Dendritic cell treated with granulocyte-macrophage colony-stimulating factor and Interleukin-4, amounts not matched to agents 40 ng/mL and 50 ng/mL, for 4 days (primary cell): ENCODE measurements around the gene NR1I3.
A peak's percentile ranks its signal among the peaks of the same experiment; 100 is the strongest.

Experiments
- H3K27ac Mint-ChIP-seq: one replicate; pipeline ENCODE4 v1.8.0; 2022; ENCODE audit warnings: mild to moderate bottlenecking, mixed read lengths
- H3K27me3 Mint-ChIP-seq: one replicate; pipeline ENCODE4 v1.8.0; 2022; ENCODE audit warnings: mild to moderate bottlenecking, mixed read lengths
- H3K36me3 Mint-ChIP-seq: one replicate; pipeline ENCODE4 v1.8.0; 2022; ENCODE audit warnings: low read depth, mixed read lengths
- H3K4me1 Mint-ChIP-seq: one replicate; pipeline ENCODE4 v1.8.0; 2022; ENCODE audit warnings: low read depth, mixed read lengths
- H3K4me3 Mint-ChIP-seq: one replicate; pipeline ENCODE4 v1.8.0; 2022; ENCODE audit warnings: mild to moderate bottlenecking, moderate library complexity, mixed read lengths
- H3K9me3 Mint-ChIP-seq: one replicate; pipeline ENCODE4 v1.8.0; 2022; ENCODE audit warnings: mixed read lengths
- intact Hi-C: fragments of 100-400 bp; cut with micrococcal nuclease; formaldehyde crosslinking; loops from one replicate; pipeline ENCODE4 v1.15.0; 2022

NR1I3 gene

DNA sequence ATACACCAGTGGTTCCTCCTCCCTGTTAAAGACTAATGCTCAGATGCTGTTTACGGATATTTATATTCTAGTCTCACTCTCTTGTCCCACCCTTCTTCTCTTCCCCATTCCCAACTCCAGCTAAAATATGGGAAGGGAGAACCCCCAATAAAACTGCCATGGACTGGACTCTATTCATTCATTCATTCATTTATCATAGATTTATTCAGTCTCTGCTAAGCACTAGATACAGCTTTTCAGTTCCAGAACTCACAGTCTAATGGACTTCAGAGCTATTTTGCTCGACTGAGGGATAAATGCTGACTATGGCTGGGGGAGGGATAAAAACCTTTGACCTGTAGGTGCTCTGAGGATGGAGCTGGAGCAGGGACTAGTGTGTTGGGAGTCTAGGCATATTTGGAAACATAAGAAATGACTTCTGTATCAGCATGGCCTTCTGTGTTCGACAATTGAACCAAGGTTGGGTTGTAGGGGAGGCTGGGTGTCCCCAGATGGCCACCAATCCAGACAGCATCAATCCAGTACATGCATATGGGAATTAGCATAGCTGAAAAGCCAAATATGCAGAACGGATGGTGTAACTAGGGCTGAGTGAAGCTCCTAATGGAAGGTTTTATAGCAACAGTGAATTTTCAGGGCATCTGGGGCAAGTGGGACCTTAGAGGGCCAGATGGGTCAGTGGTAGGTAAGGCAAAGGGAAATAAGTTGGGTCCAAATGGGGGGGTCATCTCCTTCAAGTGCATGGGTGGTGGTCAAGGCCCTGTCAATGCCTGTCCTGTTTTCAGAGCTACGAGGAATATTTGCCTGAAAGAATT, 18.7 kb downstream of the NR1I3 start:
- no peaks in the 10 kb centered on the region for H3K9me3 Mint-ChIP-seq
- no peak overlapping the region for H3K27ac Mint-ChIP-seq
- H3K4me3 Mint-ChIP-seq, result no peak overlapping the region
- H3K36me3 Mint-ChIP-seq, result peaks cover 90% of the 10 kb centered on the region
- H3K27me3 Mint-ChIP-seq, result no peaks in the 10 kb centered on the region
- peaks cover 66% of the 10 kb centered on the region for H3K4me1 Mint-ChIP-seq
- intact Hi-C loops, result no loop called here

DNA sequence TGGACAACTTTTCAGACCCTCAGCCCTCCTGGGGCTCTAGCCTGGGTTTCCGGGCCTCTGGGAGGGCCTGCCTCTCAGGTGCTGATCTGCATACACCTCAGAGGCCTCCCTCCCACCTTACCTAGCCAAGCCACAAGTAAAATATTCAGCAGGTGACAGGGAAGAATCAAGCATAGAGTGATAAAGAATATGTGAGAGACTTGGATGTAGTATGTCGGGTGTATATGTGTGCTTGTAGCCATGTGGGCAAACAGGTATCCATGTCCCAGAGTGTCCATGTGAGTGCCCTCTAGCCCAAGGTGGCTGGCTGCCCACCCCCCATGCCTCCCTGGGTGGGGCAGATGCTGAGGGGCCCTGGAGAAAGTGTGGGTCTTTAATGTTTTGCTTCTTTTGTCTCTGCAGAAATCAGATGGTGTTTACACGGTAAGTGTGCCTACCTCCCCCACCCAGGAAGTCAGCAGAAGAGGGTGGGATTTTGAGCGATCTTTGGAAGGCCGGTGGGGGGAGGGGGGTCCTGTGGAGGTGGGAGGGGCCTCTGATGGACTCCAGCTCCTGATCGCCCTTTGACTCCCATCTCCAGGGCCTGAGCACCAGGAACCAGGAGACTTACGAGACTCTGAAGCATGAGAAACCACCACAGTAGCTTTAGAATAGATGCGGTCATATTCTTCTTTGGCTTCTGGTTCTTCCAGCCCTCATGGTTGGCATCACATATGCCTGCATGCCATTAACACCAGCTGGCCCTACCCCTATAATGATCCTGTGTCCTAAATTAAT, 19.5 kb downstream of the NR1I3 start:
- H3K4me3 Mint-ChIP-seq, result peak overlapping the region; percentile 72
- no peaks in the 10 kb centered on the region for H3K9me3 Mint-ChIP-seq
- peaks cover 66% of the 10 kb centered on the region for H3K4me1 Mint-ChIP-seq
- H3K36me3 Mint-ChIP-seq, result peaks cover 91% of the 10 kb centered on the region
- H3K27me3 Mint-ChIP-seq, result no peaks in the 10 kb centered on the region
- H3K27ac Mint-ChIP-seq, result peak overlapping the region; percentile 98
- intact Hi-C loops, result no loop called here

- Mint-ChIP-seq H3K9me3 (no peaks in the 10 kb centered on the region), H3K27ac (peak overlapping the region; percentile 98), H3K36me3 (peaks cover 91% of the 10 kb centered on the region), H3K27me3 (no peaks in the 10 kb centered on the region), H3K4me3 (peak overlapping the region; percentile 72), H3K4me1 (peaks cover 68% of the 10 kb centered on the region)
- intact Hi-C loops, result no loop called here
Observed at GRCh38 chr1:161217831-161218230, 20.2 kb downstream of the NR1I3 start.

GRCh38 chr1:161216945-161217712, 20.9 kb downstream of the NR1I3 start:
- H3K27me3 Mint-ChIP-seq, result no peaks in the 10 kb centered on the region
- peaks cover 61% of the 10 kb centered on the region for H3K4me1 Mint-ChIP-seq
- no peaks in the 10 kb centered on the region for H3K9me3 Mint-ChIP-seq
- peaks cover 91% of the 10 kb centered on the region for H3K36me3 Mint-ChIP-seq
- intact Hi-C loops, result no loop called here
- H3K4me3 Mint-ChIP-seq, result peak overlapping the region; percentile 100
- peak overlapping the region; percentile 98 for H3K27ac Mint-ChIP-seq

DNA sequence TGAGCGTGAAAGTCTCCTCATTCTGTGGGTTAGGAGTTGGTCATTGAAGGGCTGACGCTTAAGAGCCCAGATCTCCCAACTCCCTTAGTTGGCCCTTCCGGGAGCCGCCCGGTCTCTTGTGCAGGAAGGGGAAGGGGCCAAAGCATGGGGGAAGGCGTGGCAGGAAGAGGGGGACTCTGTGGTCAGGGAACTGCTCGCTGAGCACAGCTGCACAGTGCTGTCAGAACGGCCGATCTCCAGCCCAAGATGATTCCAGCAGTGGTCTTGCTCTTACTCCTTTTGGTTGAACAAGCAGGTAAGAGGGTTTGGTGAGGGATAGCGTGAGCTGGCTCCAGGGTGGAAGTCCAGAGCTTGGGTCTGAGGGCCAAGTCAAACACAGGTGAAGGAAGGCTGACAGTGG, 22.9 kb downstream of the NR1I3 start, which contains the start of gene FCER1G:
Gene FCER1G, plus strand, starts transcription at position 220 of the 400 bp plus-strand sequence. Its CDS starts 27 bp downstream, at position 247.
- Mint-ChIP-seq H3K27me3 (no peaks in the 10 kb centered on the region), H3K9me3 (no peaks in the 10 kb centered on the region), H3K4me3 (peak within 1 kb of the TSS; percentile 100), H3K4me1 (peaks cover 63% of the 10 kb centered on the region), H3K27ac (peak within 1 kb of the TSS; percentile 98), H3K36me3 (peaks cover 93% of the 10 kb centered on the region)
- intact Hi-C loops, result loop anchor here (1.0 kb wide), 1 partner anchor 13 kb away; the partner anchor contains the start of gene NDUFS2

GRCh38 chr1:161214369-161214768, 23.6 kb downstream of the NR1I3 start:
- Mint-ChIP-seq H3K9me3 (no peaks in the 10 kb centered on the region), H3K4me3 (peak overlapping the region; percentile 100), H3K36me3 (peaks cover 93% of the 10 kb centered on the region), H3K27ac (peak overlapping the region; percentile 98), H3K27me3 (no peaks in the 10 kb centered on the region), H3K4me1 (peaks cover 63% of the 10 kb centered on the region)
- intact Hi-C loops, result loop anchor here (5.0 kb wide), 1 partner anchor 168 kb away; no protein-coding TSS in a partner anchor

DNA sequence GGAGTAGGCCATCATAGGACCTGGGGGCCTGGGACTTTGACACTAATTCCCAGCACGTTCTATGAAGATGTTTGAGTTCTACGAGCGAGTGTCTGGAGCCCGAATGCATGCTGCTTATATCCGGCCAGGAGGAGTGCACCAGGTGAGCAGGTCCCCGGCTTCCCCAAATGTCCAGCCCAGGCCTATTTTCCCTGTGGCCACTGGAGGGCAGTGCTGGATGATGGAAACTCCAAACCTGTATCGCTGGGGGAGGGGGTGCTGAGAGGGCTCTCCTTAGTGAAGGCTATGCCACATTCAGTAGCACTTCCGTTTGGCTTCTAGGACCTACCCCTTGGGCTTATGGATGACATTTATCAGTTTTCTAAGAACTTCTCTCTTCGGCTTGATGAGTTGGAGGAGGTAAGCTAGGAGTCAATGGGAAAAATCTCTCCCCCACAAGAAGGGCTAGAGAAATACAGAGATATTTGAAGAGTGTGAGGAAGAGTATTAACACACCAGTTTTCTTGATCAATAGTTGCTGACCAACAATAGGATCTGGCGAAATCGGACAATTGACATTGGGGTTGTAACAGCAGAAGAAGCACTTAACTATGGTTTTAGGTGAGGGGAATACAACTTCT, 28.1 kb downstream of the NR1I3 start:
- Mint-ChIP-seq H3K9me3 (no peaks in the 10 kb centered on the region), H3K27me3 (no peaks in the 10 kb centered on the region), H3K4me1 (peaks cover 46% of the 10 kb centered on the region), H3K36me3 (peaks cover 100% of the 10 kb centered on the region), H3K27ac (peak overlapping the region; percentile 52), H3K4me3 (no peak overlapping the region)
- intact Hi-C loops, result loop anchor here (2.0 to 5.0 kb wide), 2 partner anchors 15 to 172 kb away; no protein-coding TSS in a partner anchor

DNA sequence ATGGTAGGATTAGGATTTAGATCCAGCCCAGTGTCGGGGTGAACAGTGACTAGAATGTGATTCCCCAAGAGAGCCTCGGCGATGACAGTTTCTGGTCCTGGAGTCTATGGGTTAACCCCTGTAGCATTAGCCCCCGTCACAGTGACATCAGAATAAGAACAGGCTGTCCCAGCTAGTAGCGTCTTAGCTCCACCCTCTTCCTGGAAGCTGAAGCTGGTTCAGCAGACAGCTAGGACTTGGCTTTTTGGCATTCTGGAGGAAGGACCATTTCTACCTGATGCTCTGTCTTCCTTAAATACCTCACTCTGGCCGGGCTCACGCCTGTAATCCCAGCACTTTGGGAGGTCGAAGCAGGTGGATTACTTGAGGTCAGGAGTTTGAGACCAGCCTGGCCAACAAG, 30.8 kb downstream of the NR1I3 start:
- peaks cover 45% of the 10 kb centered on the region for H3K4me1 Mint-ChIP-seq
- peaks cover 88% of the 10 kb centered on the region for H3K36me3 Mint-ChIP-seq
- no peaks in the 10 kb centered on the region for H3K27me3 Mint-ChIP-seq
- no peak overlapping the region for H3K4me3 Mint-ChIP-seq
- no peaks in the 10 kb centered on the region for H3K9me3 Mint-ChIP-seq
- no peak overlapping the region for H3K27ac Mint-ChIP-seq
- intact Hi-C loops, result no loop called here

GRCh38 chr1:161206411-161207140, 31.4 kb downstream of the NR1I3 start:
- Mint-ChIP-seq H3K27ac (peak overlapping the region; percentile 6), H3K9me3 (no peaks in the 10 kb centered on the region), H3K36me3 (peaks cover 82% of the 10 kb centered on the region), H3K4me1 (peaks cover 49% of the 10 kb centered on the region), H3K27me3 (no peaks in the 10 kb centered on the region), H3K4me3 (no peak overlapping the region)
- intact Hi-C loops, result no loop called here

DNA sequence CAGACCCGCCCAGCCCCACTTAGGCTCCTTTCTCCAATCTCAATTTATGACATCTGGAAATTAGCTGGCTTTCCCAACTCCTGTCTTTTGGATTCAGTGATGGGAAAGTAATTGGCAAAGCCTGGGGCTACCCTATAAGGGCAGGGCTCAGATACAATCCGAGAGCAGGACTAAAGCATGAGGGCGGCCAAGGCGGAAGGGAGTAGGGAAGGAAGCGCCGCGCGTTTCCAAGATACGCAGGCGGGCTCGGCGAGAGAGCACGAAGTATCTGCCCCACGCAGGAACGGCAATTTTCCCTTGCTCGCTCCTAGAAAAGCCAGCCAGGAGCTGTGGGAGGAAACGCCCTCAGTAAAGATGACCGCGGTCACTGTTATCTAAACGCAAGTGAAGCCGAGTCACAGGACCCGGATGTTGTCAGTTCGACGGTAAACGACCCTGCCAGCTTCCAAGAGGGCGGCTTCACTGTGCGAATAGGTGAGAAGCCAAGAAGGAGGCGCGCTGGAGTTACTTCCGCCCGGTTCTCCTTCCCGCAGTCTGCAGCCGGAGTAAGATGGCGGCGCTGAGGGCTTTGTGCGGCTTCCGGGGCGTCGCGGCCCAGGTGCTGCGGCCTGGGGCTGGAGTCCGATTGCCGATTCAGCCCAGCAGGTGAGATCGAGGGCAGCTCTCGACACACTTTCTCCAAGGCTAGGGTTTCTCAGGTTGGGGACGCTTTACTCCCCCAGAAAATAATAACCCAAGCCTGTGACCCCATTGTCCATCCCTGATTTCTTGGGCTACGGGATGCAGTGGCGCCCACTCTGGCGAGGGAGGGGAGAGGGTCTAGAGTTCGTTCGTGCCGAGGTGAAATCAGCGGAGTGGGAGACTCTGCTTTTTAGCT, 35.9 kb downstream of the NR1I3 start, which contains the start of gene NDUFS2:
Gene NDUFS2, plus strand, starts transcription at position 532 of the 877 bp plus-strand sequence. Its CDS starts 19 bp downstream, at position 551.
- Mint-ChIP-seq H3K4me3 (peak within 1 kb of the TSS; percentile 87), H3K36me3 (peaks cover 37% of the 10 kb centered on the region), H3K9me3 (no peaks in the 10 kb centered on the region), H3K4me1 (peaks cover 73% of the 10 kb centered on the region), H3K27ac (peak within 1 kb of the TSS; percentile 95), H3K27me3 (peaks cover 4% of the 10 kb centered on the region)
- intact Hi-C loops, result loop anchor here (1.0 kb wide), 1 partner anchor 13 kb away; the partner anchor contains the start of gene FCER1G

DNA sequence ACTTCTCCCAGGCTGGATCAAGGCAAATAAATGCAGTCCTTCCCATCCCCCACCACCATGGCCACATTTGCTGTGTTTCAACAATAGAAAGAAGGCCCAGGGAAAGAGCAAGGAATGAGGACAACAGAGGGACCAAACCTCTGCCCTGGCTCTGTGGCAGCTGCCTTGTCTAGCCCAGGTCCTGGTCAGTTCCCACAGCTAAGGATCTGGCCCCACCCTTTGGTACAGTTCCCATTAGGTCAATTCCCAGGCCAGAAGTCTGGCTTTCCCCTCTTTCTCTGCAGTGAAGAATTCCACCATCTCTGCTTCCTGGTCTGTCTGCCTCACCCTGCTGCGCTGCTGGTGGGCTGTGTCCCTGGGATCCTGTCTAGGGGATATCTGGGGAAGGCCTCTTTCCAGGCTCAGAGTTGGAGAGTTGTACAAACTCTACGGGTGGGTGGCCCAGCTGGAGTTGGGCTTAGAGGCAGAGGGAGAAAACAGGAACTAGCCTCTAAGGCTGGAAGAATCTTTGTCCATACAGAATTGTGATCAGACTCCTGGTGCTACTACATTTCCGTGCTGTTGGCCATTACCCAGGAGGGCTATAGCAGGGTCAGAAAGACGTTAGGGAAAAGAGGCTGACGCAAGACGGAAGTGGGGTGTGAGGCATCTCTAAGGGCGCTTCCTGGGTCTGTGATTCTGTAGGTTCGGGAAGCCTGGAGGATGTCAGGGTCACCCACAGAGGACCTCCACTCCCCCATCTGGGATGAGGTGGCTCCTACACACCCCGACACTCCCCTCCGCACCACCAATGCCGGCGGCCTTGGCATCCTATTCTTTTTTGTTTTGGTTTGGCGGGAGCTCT, 36.8 kb downstream of the NR1I3 start:
- Mint-ChIP-seq H3K9me3 (no peaks in the 10 kb centered on the region), H3K27ac (peak overlapping the region; percentile 95), H3K27me3 (peaks cover 4% of the 10 kb centered on the region), H3K4me3 (peak overlapping the region; percentile 87), H3K4me1 (peaks cover 77% of the 10 kb centered on the region), H3K36me3 (peaks cover 28% of the 10 kb centered on the region)
- intact Hi-C loops, result no loop called here
